PC-3 (cell line): Measurements from ENCODE around the gene SPATA18. TPM values are rescaled to one million over a fixed set of nuclear protein-coding genes. Genes with fewer than 3 reads are reported as not detected.

Source experiments
- ATAC-seq: fragments of 200-7000 bp; cut with Tn5 transposase; 2 replicates; pipeline ENCODE4 v1.9.1; 2020; ENCODE audit warnings: mild to moderate bottlenecking, moderate library complexity
- BruUV-seq: library from RNA; stranded (reverse); fragments of 400-500 nt; replicated peaks from 2 replicates; lab custom pipeline; 2021; lab: Mats Ljungman, UMichigan
- CTCF ChIA-PET: fragments of 300-600 bp; sonication (Branson Sonifier 250); formaldehyde crosslinking; loops from one replicate; lab custom pipeline; 2022; ENCODE audit warnings: antibody characterized with exemption; lab: Charles Lee
- POLR2A ChIA-PET: fragments of 300-600 bp; sonication (Branson Sonifier 250); formaldehyde crosslinking; loops from one replicate; lab custom pipeline; 2022; ENCODE audit warnings: antibody characterized with exemption; ENCODE audit not compliant: unreplicated experiment; lab: Charles Lee
- DNase-seq: peaks from one replicate; pipeline ENCODE4 v3.0.0-alpha.2; 2015
- H2AFZ ChIP-seq: fragments of 300-600 bp; sonication (generic); 2 replicates; pipeline ENCODE4 v1.6.0; 2016; ENCODE audit warnings: antibody characterized with exemption, low read length
- H3F3A ChIP-seq: fragments of 300-600 bp; sonication (generic); one replicate; pipeline ENCODE4 v1.6.0; 2017; ENCODE audit warnings: antibody characterized with exemption, low read length, control low read depth, mild to moderate bottlenecking; ENCODE audit not compliant: unreplicated experiment
- H3K27ac ChIP-seq: fragments of 300-600 bp; sonication (generic); 2 replicates; pipeline ENCODE4 v1.5.1; 2016; ENCODE audit warnings: mild to moderate bottlenecking, low read length
- H3K27me3 ChIP-seq: fragments of 300-600 bp; sonication (generic); 2 replicates; pipeline ENCODE4 v1.6.1; 2016; ENCODE audit warnings: low read length, mixed read lengths
- H3K36me3 ChIP-seq: fragments of 300-600 bp; sonication (generic); 2 replicates; pipeline ENCODE4 v1.6.1; 2016; ENCODE audit warnings: low read depth, mixed run types, low read length, mixed read lengths
- H3K4me1 ChIP-seq: fragments of 300-600 bp; sonication (generic); 2 replicates; pipeline ENCODE4 v1.5.1; 2016; ENCODE audit warnings: low read length; ENCODE audit not compliant: insufficient read depth
- H3K4me2 ChIP-seq: fragments of 300-600 bp; sonication (generic); 2 replicates; pipeline ENCODE4 v1.6.0; 2016; ENCODE audit warnings: low read length
- H3K4me3 ChIP-seq: fragments of 300-600 bp; sonication (generic); 2 replicates; pipeline ENCODE4 v1.5.1; 2016; ENCODE audit warnings: mild to moderate bottlenecking, low read length, mixed read lengths
- H3K79me2 ChIP-seq: fragments of 300-600 bp; sonication (generic); 2 replicates; pipeline ENCODE4 v1.6.1; 2017; ENCODE audit warnings: low read length, mixed read lengths
- H3K9ac ChIP-seq: fragments of 300-600 bp; sonication (generic); 2 replicates; pipeline ENCODE4 v1.6.0; 2016; ENCODE audit warnings: mild to moderate bottlenecking, low read length
- H3K9me2 ChIP-seq: fragments of 300-600 bp; sonication (generic); replicated peaks from 2 replicates; pipeline ENCODE4 v1.6.1; 2016; ENCODE audit warnings: mixed run types, low read length, mixed read lengths
- H3K9me3 ChIP-seq: fragments of 300-600 bp; sonication (generic); 2 replicates; pipeline ENCODE4 v1.6.1; 2016; ENCODE audit warnings: low read length, mixed read lengths
- H4K20me1 ChIP-seq: fragments of 300-600 bp; sonication (generic); 2 replicates; pipeline ENCODE4 v1.6.1; 2016; ENCODE audit warnings: low read length, mixed read lengths
- CTCF ChIP-seq: fragments of 300-600 bp; sonication (generic); conservative IDR thresholded peaks from 2 replicates; pipeline ENCODE4 v1.5.1; 2017; ENCODE audit warnings: antibody characterized with exemption, low read depth, mild to moderate bottlenecking, low read length
- EZH2 ChIP-seq: fragments of 300-600 bp; sonication (generic); IDR thresholded peaks from one replicate; pipeline ENCODE4 v1.6.1; 2017; ENCODE audit warnings: antibody characterized with exemption, mild to moderate bottlenecking, low read length; ENCODE audit not compliant: unreplicated experiment
- EZH2phosphoT487 ChIP-seq: fragments of 300-600 bp; sonication (generic); IDR thresholded peaks from 2 replicates; pipeline ENCODE4 v1.6.1; 2018; ENCODE audit warnings: mild to moderate bottlenecking, antibody characterized with exemption, low read length, borderline replicate concordance
- intact Hi-C: fragments of 100-400 bp; cut with micrococcal nuclease; formaldehyde crosslinking; loops from 2 replicates; pipeline ENCODE4 v1.9.0; 2023
- total RNA-seq: library from RNA; depleted of rRNA; stranded (reverse); fragments of >200 nt; gene quantifications from 2 replicates; pipeline ENCODE4 v1.2.3, GENCODE V29; 2014

Gene SPATA18
- total RNA-seq, 1 experiment from 2014 or later: not detected

- no peaks in the 10 kb centered on the region for H3F3A ChIP-seq
- no peak overlapping the region for H3K27ac ChIP-seq
- H4K20me1 ChIP-seq: no peaks in the 10 kb centered on the region
- ChIA-PET POLR2A (no interaction called here), CTCF (no interaction called here)
- no peaks in the 10 kb centered on the region for H3K4me1 ChIP-seq
- no peaks in the 10 kb centered on the region for H3K79me2 ChIP-seq
- no peak overlapping the region for H2AFZ ChIP-seq
- DNase-seq (no peak), ATAC-seq (no peak)
- H3K27me3 ChIP-seq: no peaks in the 10 kb centered on the region
- no peak overlapping the region for H3K4me3 ChIP-seq
- no peaks in the 10 kb centered on the region for H3K9me2 ChIP-seq
- BruUV-seq: no TSS peak
- TF ChIP-seq EZH2phosphoT487 (no peak), CTCF (no peak), EZH2 (no peak)
- no peak overlapping the region for H3K4me2 ChIP-seq
- no peak overlapping the region for H3K9ac ChIP-seq
- intact Hi-C loops: no loop called here
- H3K9me3 ChIP-seq: no peaks in the 10 kb centered on the region
- no peaks in the 10 kb centered on the region for H3K36me3 ChIP-seq
Measured at GRCh38 chr4:52051615-52052474, 741 bp downstream of the SPATA18 start.

GRCh38 chr4:52052475-52052780, 1.3 kb downstream of the SPATA18 start:
- Histone ChIP-seq H3K9me2 (no peaks in the 10 kb centered on the region), H3K9ac (no peak overlapping the region), H3K79me2 (no peaks in the 10 kb centered on the region), H3K4me2 (no peak overlapping the region), H3K4me3 (no peak overlapping the region), H3K27ac (no peak overlapping the region), H3K9me3 (no peaks in the 10 kb centered on the region), H3F3A (no peaks in the 10 kb centered on the region), H3K4me1 (no peaks in the 10 kb centered on the region), H3K27me3 (no peaks in the 10 kb centered on the region), H2AFZ (no peak overlapping the region), H4K20me1 (no peaks in the 10 kb centered on the region), H3K36me3 (no peaks in the 10 kb centered on the region)
- CTCF ChIA-PET: no interaction called here
- no TSS peak for BruUV-seq
- no peak for TF ChIP-seq CTCF
- TF ChIP-seq EZH2phosphoT487: no peak
- no peak for TF ChIP-seq EZH2
- DNase-seq (no peak), ATAC-seq (no peak)
- POLR2A ChIA-PET: no interaction called here
- intact Hi-C loops: no loop called here

- H3K4me2 ChIP-seq: no peak overlapping the region
- H3K9me3 ChIP-seq: no peaks in the 10 kb centered on the region
- intact Hi-C loops: no loop called here
- ChIA-PET CTCF (no interaction called here), POLR2A (no interaction called here)
- H3K4me1 ChIP-seq: peaks cover 7% of the 10 kb centered on the region
- DNase-seq (no peak), ATAC-seq (no peak)
- H3K36me3 ChIP-seq: no peaks in the 10 kb centered on the region
- H3K79me2 ChIP-seq: no peaks in the 10 kb centered on the region
- no peaks in the 10 kb centered on the region for H4K20me1 ChIP-seq
- no peak overlapping the region for H3K4me3 ChIP-seq
- H3K9ac ChIP-seq: no peak overlapping the region
- no TSS peak for BruUV-seq
- H3K9me2 ChIP-seq: no peaks in the 10 kb centered on the region
- no peaks in the 10 kb centered on the region for H3F3A ChIP-seq
- no peak overlapping the region for H2AFZ ChIP-seq
- no peaks in the 10 kb centered on the region for H3K27me3 ChIP-seq
- no peak for TF ChIP-seq EZH2
- H3K27ac ChIP-seq: no peak overlapping the region
Measured at GRCh38 chr4:52054254-52054653, 3.1 kb downstream of the SPATA18 start.
